GM20000 (cell line): Measurements from ENCODE around the gene MSANTD1.
"Not testable (repeated sequence)": the region's sequence is repeated elsewhere in the genome, so short reads cannot be mapped to it uniquely, and the experiment has no call there.

Experiments used
- DNase-seq: peaks from one replicate; pipeline ENCODE4 v3.0.0; 2012; ENCODE audit warnings: low spot score
- TF ChIP-seq, protein P1 (sequence below): IDR thresholded peaks from 2 replicates; pipeline ENCODE4 v1.5.1; 2012; ENCODE audit warnings: mild to moderate bottlenecking, control low read depth; ENCODE audit errors: extremely low read depth, missing control alignments

MSANTD1 gene

DNA sequence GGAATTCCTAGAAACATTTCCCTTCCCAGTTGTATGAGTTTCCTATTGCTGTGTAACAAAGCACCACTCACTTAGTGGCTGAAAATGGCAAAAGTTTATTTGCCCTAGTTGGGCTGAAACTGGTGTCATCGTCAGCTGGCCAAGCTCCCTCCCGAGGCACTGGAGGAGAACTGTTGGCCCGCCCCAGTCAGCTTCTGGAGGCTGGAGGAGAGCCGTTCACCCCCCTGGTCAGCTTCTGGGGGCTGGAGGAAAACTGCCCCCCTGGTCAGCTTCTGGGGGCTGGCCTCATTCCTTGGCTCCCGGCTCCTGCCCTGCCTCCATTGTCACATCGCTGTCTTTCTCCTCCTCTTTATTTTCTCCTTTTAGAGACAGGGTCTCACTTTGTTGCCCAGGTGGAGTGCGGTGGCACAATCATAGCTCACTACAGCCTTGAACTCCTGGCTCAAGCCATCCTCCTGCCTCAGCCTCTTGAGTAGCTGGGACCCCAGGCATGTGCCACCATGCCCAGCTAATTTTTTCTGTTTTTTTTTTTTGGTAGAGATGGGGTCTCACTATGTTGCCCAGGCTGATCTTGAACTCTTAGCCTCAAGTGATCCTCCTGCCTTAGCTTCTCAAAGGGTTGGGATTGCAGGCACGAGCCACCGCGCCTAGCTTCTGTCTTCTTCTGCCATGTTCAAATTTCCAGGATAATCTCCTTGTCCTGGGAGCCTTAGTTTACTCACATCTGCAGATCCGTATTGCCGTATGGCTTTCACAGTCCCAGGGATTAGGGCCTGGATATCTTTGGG lies 47.1 kb downstream of the MSANTD1 start:
- no peak for DNase-seq
- TF ChIP-seq, protein P1, sequence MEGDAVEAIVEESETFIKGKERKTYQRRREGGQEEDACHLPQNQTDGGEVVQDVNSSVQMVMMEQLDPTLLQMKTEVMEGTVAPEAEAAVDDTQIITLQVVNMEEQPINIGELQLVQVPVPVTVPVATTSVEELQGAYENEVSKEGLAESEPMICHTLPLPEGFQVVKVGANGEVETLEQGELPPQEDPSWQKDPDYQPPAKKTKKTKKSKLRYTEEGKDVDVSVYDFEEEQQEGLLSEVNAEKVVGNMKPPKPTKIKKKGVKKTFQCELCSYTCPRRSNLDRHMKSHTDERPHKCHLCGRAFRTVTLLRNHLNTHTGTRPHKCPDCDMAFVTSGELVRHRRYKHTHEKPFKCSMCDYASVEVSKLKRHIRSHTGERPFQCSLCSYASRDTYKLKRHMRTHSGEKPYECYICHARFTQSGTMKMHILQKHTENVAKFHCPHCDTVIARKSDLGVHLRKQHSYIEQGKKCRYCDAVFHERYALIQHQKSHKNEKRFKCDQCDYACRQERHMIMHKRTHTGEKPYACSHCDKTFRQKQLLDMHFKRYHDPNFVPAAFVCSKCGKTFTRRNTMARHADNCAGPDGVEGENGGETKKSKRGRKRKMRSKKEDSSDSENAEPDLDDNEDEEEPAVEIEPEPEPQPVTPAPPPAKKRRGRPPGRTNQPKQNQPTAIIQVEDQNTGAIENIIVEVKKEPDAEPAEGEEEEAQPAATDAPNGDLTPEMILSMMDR: no peak

DNA sequence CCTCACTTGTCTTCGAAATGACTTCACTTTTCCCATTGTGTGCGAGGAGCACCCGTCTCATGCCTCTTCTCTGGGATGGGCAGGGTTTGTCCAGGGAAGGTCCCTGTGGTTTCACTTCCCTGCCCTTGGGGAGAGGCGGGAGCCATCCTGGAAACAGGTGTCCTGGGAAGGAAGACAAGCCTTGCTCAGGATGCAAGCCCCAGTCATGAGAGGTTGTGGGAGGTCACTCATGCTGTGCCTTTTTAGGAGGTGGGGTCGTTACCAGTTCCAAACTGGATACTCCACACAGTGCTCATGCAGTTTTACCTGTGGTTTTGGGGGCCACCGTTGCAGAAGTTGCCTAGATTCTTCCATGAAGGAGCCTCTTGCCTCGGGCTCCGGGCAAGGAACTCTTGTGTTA lies 47.7 kb downstream of the MSANTD1 start:
- TF ChIP-seq, protein P1: no peak
- DNase-seq: no peak

DNA sequence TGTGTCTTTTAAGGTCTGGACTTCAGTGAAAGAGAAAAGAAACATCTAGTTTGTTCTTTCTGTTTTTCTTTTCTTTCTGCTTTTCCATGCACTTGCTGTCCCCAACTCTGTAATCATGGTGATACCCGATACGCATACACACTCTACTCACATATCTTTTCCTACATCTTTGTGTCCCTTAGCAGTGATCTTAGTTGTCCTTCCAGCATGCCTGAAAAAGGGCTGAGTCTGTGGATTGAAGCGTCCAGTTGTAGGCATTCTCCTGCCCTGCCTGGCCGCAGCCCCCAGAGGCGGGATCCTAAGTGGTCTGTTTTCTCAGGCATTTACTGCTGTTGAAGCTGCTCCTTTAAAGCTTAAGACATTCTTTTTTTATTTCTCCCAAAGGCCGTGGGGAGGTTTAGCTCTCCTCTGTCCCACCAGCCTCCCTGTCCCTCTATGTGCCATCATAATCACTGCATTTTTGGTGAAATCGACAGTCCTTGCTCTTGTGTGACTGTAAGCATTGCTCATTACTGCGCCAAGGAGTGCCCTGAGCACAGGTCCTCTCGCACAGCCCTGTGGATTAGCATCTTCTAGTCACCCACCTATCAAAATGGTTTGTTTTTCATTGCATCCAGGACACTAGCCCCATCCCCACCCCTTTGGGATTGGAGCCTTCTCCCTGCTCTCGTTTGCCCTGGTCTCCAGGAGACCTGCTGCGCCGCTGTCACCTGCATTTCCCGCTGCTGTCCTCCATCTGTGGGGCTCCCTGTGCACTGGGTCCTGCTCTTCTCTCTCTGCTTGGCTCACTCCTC lies 48.3 kb downstream of the MSANTD1 start:
- TF ChIP-seq, protein P1: no peak
- DNase-seq: no peak

DNA sequence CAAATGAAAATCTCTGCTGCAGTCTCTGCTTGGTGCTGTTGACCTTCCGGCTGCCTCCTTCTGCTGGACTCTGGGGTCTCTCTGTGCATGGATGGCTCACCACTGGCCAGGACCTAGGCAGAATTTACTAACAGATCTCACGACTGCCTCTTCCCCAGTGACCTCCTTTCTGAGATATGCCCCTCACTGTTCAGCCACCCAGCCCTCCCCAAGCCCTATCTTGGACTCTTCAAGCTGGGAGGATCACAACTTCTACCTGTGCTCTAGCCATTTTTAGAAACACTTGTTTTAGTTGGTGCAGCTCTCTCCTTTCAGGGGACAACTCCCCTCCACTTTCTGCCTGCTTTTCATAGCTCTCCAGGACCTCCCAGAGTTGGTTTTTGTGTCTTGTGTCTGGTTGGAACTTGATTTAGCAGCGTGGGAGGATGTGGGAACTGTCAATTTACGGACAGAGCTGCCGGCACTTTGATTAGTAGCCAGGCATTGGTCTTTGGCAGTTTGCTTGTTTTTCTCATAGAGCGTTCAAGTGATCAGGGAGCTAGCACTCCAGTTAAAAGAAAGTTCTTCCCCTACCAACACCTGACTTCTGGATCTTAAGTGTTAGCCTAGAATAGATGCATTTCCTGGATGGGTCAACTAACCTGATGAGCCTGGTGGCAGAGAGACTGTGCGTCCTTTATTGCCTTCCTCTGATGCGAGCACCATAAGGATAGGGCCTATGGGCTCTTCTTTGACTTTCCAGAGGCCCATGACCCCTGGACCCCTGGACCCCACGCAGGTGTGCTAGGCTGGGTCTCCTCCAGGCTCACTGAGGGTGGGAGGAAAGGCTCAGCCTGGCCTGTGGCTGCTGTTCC lies 50.4 kb downstream of the MSANTD1 start:
- TF ChIP-seq, protein P1: no peak
- DNase-seq: no peak

DNA sequence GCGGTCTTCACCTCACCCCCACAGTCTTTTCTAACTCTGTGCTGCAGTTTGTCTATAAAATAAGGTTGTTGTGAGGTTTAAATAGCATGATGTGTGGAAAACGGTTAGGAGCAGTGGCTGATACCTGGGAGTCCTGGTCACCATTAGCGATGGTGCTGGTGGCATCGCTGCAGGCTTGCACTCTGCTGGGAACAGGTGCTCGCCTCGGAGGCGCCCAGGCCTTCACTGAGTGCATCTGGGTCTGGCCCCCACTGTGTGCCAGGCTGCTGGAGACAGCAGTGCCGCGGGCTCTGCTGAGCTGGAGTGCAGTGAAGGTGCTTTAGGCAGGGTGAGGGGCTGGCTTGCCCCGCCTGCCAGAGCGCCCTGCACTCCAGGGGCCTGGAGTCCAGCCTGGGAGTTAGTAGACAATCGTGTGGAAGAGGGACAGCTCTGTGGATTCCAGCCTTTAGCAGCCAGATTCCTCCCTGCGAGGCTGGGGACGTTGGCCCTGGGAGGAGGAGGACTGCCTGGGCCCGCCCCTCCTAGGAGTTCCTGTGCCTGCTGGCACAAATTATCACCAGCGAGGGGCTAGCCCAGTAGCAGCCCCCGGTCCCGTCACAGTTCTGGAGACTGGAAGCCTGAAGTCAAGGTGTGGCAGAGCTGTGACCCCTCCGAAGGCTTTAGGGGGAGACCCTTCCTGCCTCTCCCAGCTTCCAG lies 51.2 kb downstream of the MSANTD1 start:
- TF ChIP-seq, protein P1: no peak
- DNase-seq: no peak

DNA sequence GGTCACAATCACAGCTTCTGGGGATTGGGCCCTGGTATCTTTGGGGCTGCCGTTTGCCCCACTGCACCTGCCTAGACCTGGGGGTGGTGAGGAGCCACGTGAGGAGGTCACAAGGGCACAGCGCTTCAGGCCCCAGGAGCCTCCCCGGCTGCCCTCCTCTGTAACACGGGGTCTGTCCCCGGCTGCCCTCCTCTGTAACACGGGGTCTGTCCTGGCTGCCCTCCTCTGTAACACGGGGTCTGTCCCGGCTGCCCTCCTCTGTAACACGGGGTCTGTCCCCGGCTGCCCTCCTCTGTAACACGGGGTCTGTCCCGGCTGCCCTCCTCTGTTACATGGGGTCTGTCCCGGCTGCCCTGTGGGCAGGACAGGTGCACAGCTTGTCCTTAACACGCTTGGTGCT lies 51.9 kb downstream of the MSANTD1 start:
- DNase-seq: not testable (repeated sequence)

DNA sequence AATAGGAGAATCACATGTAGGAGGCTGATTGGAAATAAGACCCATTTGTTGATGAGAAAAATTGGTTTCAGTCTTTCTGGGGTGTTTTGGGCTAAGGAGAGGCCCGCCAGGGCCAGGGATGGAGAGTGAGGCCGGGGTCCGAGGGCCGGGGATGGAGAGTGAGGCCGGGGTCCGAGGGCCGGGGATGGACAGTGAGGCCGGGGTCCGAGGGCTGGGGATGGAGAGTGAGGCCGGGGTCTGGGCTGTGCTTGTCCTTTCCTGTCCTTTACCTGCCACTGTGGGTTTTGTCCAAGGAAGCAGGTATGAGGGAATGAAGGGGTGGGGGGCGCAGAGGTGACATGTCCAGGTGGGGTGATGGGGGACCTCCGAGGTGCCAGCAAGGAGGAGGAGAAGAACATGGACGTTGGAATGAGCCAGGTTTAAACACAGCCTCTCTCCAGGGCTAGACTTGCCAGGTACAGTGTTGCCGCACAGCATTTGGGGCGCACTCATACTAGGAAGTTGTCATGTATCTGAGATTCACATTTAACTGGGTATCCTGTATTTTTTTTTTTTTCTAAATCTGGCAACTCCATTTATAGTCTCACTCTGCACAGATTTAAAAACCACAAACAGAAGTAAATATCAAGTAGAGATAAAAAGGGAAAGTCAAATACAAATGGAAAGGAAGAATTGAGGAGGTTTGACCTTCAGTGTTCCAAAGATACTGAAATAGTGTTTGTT lies 52.7 kb downstream of the MSANTD1 start:
- TF ChIP-seq, protein P1: no peak

More for the DNA sequence above, 52.7 kb downstream of the MSANTD1 start:
- DNase-seq: no peak
